ENCODE results near the gene CHMP6.

CHMP6 gene

GRCh38 chr17:81032641-81033480, 41.2 kb downstream of the CHMP6 start:
- DNase-seq = peak; percentile 62 to 78

DNA sequence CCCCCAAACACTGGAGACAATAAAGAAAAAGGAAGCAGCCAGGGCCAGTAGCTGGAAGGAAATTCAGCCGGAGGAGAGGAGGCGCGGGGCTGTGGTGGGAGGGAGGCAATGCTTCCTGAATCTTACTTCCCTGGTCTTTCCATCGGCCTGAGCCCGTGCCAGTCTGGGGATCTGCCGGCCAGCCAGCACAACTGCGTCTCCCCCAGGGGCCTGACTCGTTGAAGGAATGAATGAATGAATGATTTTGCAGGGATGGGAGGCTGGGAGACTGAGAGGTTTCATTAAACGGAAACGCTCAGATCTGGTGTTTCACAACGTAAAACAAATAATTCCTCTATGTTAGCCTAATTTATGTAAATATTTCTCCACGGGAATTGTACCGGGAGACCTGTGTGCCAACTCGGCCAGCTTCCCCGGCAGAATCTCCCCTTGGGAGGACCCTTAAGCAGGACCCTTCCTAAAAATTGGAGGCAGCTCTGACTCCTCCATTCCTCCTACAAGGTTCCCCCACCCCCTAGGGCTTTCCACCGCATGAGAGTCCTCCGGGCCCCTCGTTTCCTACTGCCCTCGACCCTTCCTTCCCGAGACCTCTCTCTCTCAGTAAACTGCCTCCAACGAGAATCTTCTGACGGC, 42.0 kb downstream of the CHMP6 start:
- peak in 1 of 2 experiments; percentile 65 for DNase-seq

GRCh38 chr17:81034168-81034777, 42.6 kb downstream of the CHMP6 start:
- DNase-seq = peak in 1 of 2 experiments; percentile 66

- DNase-seq = peak; percentile 99
Observed at GRCh38 chr17:81034779-81035520, 43.3 kb downstream of the CHMP6 start, which contains the start of gene BAIAP2. Gene BAIAP2, plus strand, starts transcription at chr17:81035151. Its CDS starts 104 bp downstream, at chr17:81035255.

GRCh38 chr17:81035521-81036196, 44.0 kb downstream of the CHMP6 start:
- peak in 1 of 2 experiments; percentile 69 for DNase-seq

DNA sequence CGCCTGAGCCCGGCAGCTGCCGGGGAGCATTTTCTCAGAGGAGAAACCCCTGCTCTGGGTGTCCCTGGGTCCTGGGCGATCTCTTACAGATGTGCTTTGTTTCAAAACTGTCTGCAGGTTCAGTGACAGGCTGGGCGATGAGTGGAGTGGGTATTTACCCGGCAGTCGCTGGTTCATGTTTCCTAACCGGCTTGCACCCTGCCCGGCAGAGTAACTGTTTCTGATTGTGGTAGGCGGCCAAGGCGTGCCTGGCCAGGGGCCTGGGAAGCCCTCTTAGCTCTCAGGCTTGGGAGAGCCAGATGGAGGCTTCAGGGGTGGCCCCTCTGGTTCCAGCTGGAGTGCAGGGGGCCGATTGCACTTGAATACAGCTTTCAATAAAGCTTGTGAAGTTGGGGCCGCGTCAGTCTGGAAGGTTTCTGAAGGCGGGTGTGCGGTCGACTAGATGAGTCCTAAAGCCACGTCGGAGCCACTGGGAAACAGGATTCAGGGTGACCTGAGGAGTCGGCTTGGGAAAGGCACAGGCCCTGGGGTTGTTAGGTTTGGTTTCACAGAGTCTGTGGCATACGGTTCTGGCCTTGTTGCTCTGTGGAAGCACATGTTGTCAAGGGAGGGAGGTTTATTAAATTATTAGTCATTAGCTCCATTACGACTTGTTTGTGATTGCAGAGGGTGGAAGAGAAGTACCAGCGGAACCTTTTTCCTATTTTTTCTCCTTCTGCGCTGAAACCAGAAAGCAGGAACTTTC, 44.7 kb downstream of the CHMP6 start:
- DNase-seq = peak; percentile 97 to 99

- DNase-seq = peak in 1 of 2 experiments; percentile 63
Observed at GRCh38 chr17:81037026-81037797, 45.6 kb downstream of the CHMP6 start.

- peak in 1 of 2 experiments; percentile 37 for DNase-seq
Observed at GRCh38 chr17:81037798-81038733, 46.4 kb downstream of the CHMP6 start.

GRCh38 chr17:81039096-81039495, 47.5 kb downstream of the CHMP6 start:
- DNase-seq = no peak

DNA sequence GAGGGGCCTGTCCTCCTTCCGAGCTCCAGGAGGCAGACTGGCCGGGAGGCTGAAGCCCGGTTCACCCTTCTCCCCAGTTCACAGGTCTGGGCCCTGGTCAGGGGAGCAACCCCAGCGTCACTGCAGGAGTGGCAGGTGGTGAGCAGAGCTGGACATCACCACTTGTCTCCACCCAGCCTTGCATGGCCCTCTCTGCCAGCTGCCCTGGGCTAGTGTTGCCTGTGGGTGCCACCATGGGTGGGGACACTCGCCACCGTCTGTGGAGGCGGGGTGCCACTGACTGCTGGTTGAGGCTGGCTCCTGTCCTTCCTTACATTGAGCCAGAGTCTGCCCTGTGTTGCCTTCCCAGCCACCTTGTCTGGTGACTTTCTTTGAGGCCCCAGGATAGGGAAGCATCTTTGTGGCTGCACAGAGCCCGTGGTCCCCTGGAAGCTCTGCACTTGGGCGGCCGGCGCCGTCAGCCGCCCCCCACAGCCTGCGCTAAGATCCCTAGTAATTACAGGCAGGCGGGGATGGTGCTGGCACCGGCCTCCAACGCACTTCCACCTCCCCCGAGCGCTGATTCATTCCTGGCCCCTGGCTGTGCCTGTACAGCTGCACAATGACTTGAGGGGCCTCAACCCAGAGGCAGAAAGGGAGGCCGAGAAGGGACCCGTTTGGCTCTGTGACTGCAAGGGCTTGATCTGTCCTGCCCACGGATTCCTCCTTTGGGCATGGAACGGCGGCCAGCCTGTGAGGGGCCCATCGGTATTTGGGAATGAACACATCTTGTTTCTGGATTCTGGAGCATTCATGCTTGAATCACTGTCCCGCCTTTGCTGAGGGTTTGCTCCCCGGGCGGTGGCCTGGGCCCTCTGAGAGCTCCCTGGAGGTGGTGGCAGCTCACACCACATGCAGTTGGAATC, 48.5 kb downstream of the CHMP6 start:
- no peak for DNase-seq

DNA sequence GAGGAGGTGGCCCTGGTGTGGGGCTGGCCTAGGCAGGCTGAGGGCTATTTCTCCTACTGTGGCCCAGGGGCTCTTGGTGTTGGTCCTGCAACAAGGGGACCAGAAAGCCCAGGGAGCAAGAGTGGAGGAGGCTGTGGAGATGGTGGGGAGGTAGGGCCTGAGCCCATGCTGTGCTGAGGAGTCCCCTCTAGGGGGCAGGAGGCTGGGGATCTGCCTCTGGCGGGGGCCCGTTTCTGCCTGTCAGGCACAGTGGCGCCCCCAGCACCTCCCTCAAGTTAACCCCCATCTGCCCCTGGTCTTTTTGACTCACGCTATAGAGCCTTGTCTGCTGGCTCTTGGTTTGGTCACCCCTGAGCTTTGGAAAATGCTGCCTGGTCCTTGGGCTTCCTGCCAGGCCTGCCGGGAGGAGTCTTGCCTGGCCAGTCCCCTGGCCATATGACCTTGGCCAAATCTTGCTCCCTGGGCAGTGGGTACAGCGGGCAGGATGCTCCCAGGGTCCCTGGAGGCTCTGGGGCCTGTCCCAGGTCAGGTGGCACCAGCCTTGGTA, 49.2 kb downstream of the CHMP6 start:
- DNase-seq = peak in 1 of 2 experiments; percentile 54

- DNase-seq = no peak
Observed at GRCh38 chr17:81042606-81043005, 51.0 kb downstream of the CHMP6 start.

- no peak for DNase-seq
Observed at GRCh38 chr17:81043319-81043724, 51.7 kb downstream of the CHMP6 start.

GRCh38 chr17:81043725-81044427, 52.2 kb downstream of the CHMP6 start:
- no peak for DNase-seq

GRCh38 chr17:81044428-81044763, 52.8 kb downstream of the CHMP6 start:
- no peak for DNase-seq

DNA sequence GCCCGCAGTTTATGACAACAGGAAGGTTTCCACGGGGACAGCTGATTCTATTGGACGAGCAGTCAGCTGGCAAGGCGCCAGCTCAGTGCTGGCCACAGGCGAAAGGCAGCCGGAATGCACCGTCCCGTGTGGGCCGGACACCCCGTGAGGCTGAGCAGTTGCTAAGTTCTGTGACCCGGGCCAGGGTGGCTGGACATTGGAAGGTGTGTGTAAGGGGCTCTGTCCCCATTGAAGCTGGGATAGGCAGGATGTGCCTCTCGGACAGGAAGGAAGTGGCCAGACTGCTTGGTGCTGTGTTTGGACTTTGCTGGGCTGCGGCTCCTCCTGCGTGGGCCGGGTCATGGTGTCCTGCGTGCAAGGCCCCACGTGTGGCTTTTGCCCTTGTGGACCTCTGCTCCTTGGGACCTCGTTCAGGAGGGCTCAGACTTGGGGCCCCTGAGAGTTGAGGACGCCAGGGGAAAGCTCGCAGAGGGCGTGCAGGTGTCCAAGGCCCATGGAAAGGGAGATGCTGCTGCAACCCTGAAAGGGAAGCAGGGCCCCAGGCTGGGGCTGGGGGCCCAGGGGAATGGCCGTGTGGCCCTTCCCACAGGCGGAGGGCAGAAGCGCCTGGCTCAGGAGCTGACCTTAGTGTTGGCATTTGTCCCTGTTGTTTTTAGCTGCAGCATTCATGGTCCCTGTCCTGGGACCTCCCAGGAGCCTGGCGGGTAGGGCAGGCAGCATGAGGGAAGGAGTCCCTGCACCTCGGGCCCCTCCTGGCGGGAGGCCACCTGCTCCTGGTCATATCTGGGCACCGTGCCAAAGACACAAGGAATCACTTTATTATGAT, 53.3 kb downstream of the CHMP6 start:
- peak; percentile 77 to 94 for DNase-seq
